Suppressor macrophage treated with lipopolysaccharide for 1 hour (primary cell): ENCODE measurements around the gene FAH.
A peak's percentile ranks its signal among the peaks of the same experiment; 100 is the strongest.

Experiments used
- DNase-seq, 3 donors: peaks; one replicate each; pipeline ENCODE4 v3.0.0-alpha.2; 2020 to 2022

The FAH gene

GRCh38 chr15:80174017-80174746 lies 21.4 kb downstream of the FAH start:
- DNase-seq = peak in 1 of 3 donors; percentile 29

DNA sequence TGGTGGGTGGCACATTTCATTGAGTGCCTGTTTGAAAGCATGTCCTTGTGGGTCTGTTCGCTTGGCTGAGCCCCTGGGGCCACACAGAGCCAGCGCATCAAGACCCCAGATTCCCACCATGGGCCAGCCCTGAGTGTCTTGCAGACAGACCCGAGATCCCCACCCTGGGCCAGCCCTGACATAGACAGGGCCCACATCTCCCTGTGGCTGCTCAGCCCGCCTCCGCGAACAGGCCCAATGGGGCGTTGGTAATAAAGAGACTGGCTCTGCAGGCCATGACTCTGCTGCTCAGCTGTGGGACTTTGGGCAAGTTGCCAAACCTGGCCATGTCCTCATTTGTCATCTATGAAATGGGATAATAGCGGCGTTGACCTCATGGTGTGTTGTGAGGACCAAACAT lies 22.6 kb downstream of the FAH start:
- no peak for DNase-seq

DNA sequence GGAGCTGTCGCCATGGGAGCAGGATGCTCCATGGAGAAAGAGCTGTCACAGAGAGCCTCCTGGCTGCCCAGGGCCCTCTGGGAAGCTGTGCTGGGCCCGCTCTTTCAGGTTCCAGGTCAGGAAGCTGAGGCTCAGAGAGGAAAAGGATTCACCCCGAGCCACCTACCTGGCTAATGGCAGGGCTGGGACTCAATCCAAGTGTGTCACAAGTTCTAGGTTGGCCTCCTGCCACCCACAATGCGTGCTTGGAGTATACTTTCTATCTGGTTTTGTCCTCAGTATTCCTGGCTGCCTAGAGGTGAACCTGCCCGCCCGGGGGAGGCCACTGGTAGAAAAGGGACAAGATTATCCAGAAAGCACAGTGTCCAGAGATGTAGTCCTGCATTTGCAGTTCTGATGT lies 23.6 kb downstream of the FAH start:
- no peak for DNase-seq

DNA sequence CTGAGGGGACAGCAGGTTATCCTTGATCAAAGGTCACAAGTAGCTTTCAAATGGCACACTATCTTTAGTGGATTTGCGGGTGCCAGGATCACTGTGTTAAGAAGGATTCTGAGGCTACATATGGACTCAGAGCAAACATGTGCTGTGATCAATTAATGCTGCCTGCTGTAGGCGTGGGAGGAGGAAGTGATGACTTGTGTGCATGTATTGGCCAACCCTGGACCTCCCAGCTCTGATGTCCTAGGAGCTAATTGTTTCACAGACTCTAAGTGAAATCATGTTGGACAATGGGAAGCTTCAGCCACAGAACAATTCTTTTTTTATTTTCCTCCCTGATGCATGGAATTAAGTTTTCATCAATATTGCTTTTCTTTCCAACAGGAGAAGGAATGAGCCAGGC lies 24.4 kb downstream of the FAH start:
- DNase-seq = peak; percentile 83 to 89 (median 87)

GRCh38 chr15:80179025-80179759 lies 26.4 kb downstream of the FAH start:
- DNase-seq = peak; percentile 73 to 82 (median 78)

- no peak for DNase-seq
Measured at GRCh38 chr15:80179935-80180334, 27.1 kb downstream of the FAH start.

GRCh38 chr15:80180468-80180867 lies 27.7 kb downstream of the FAH start:
- no peak for DNase-seq

GRCh38 chr15:80180986-80181385 lies 28.2 kb downstream of the FAH start:
- DNase-seq = no peak

DNA sequence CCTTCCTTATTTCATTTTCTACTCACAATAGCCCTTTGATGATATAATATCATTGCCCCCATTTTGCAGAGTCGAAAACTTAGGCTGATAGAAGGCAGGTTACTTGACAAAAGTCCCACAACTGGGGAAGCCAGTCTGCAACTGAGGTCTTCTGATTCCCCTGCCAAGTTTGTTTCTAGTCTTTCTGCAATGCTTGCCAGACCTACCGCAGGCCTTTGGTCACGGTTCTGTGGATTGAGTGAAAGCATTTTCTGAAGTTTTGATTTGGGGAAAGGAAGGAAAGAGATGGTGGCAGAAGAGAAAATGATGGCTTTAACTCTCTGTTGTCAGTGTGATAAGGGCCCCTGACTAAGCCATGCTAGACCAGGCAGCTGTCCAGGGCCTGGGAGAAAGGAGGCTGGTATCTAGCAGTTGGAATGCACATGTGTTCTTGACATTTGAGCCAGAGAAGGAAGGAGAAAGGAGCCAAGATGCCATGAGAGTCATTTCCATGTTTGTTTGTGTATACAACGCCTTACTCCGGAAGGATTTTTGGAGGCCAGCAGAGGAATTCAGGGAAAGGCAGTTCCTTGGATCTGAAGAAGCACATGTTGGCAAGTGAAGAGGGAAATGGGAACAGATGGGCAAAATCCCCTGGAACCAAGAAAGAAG lies 29.9 kb downstream of the FAH start:
- no peak for DNase-seq

DNA sequence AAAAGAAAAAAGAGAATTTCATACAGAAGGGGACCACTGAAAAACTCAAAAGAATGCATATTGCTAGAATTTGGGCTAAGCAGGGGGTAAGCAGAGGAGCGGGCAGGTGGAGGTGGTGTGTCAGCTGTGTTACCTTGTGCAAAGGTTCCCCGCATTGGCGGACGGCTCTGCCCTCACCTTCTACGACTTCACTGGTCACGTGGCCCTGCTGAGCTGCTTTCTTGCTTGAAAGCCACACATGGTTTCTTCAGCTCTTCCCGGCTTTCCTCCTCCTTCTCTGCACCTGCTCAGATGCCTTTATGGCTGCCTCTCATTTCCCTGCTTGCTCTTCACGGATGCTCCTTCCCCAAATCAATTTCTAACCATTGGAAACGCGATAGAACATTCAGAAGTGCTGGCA lies 30.5 kb downstream of the FAH start:
- DNase-seq = no peak

DNA sequence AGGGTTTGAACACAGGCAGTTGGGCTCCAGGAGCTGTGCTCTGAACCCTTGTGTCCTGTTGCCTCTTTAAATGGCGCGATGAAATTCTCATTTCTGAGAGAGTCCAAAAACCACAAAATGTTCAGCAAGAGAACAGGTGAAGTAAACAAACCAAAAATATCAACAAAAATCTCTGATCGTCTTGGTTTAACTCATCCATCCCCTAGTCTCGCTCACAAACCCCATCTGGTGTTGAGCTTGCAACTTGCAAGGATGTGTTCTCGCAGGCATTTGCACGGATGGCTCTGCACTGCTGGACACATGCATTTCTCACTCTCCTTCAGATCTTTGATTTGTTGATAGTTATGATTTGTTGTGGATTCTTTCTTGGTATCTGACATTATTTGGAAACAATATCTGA lies 31.1 kb downstream of the FAH start:
- no peak for DNase-seq

DNA sequence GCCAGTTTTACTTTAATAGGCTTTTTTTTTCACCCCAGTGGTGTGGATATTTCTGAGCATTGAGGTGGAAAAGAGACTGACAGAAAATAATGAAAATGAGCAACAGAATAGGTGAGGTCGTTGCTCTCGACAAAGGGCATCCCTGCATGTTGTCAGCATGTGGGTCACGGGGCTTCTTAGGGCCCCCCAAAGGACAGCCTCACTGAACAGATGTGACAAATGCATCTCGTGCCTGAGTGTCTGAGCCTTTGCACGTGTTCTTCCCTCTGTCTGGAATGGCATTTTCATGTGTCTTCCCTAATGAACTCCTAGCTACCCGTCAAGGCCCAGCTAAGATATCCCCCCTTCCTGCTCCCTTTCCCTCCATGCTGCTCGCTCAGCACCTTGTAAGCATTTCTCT lies 31.8 kb downstream of the FAH start:
- no peak for DNase-seq

- no peak for DNase-seq
Measured at GRCh38 chr15:80185152-80185551, 32.4 kb downstream of the FAH start.

DNA sequence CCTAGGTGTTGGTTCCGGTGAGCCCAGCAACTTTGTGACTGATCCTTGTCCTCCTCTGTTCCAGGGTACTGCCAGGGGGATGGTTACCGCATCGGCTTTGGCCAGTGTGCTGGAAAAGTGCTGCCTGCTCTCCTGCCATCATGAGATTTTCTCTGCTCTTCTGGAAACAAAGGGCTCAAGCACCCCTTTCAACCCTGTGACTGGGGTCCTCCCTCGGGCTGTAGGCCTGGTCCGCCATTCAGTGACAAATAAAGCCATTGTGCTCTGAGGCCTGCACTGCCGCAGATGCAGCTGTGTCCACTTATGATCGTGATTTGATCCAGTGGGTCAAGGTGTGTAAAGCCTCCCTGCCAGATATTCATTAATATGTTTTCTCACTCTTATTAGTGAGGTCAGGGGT lies 33.3 kb downstream of the FAH start:
- no peak for DNase-seq

DNA sequence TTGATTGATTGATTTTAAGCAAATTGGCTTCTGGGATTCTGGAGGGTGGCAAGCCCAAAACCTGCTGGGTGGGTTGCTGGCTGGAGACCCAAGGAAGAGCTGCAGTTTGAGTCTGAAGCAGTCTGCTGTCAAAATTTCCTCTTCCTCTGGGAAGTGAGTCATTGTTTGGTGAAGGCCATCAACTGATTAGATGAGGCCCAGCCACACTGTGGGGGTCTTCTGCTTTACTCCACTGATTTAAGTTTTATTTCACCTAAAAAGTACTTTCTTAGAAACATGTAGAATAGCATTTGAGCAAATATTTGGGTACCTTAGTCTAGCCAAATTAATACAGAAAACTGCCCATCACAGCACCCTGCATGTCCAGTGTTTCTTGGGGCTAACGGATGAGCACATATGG lies 33.8 kb downstream of the FAH start:
- DNase-seq = no peak

DNA sequence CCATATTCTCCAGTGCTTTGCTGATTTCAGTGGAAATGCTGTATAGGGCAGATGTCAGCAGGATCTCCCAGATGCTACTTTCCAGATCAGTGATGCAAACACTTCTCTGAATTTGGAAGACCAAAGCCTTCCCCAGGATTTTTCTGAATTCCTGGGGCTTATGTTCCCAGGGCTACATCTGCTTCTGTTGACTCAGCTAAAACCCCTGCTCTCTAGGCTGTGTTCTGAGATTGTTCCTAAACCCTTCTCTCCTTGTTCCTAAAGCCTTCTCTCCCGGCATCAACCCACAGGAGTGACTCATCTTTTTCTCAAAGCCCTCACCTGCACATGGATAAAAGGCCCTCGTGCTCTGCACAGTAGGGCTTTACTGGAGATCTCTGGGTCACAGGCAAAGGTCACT lies 35.5 kb downstream of the FAH start:
- no peak for DNase-seq

DNA sequence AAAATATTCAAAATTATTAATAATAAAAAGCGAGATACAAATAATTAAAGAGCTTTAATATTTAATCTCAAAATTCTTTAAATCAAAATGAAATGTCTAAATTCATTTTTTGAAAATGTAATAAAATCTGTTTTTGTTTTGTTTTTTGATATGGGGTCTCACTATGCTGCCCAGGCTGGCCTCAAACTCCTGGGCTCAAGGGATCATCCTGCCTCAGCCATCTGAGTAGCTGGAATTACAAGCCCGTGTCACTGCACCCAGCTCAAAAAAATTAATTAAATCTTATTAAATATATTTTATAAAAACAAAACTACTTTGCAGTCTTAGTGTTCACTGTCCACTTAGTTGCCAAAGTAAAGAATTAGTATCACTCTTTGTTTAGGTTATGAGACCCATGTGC lies 38.4 kb downstream of the FAH start:
- no peak for DNase-seq

DNA sequence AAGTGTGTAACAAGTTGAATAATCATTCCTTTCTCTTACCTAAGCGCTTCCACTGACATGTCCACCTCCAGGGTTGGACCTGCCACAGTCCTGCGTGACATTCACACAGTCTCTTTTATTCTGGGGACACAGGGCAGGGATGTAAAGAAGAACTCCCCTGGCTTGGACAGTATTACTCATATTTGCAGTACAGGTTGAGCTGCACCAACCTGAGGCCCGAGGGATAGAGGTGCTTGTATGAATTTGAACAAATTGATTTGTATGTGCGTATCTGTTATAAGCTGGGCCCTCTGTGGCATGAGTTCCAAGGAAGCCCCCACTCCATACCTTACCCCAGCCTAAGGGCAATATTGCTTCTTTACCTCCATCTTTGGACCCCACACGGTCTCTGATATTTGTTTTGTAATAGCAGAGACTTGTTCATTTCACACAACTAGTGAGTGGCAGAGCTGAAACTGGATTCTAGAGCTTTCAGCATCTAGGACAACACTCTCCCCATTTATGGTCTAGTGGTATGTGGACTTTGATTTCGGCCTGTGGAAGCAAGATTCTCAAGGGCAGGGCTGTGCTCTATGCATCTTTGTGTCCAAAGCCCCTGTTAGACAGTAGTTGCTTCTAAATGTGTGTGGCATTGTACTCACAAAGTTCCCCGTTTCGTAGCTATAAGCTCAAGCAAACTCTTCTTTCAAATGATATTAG lies 39.2 kb downstream of the FAH start:
- no peak for DNase-seq

- no peak for DNase-seq
Measured at GRCh38 chr15:80194186-80194585, 41.4 kb downstream of the FAH start.

- DNase-seq = no peak
Measured at GRCh38 chr15:80194914-80195313, 42.1 kb downstream of the FAH start.

GRCh38 chr15:80199366-80199765 lies 46.6 kb downstream of the FAH start:
- no peak for DNase-seq

DNA sequence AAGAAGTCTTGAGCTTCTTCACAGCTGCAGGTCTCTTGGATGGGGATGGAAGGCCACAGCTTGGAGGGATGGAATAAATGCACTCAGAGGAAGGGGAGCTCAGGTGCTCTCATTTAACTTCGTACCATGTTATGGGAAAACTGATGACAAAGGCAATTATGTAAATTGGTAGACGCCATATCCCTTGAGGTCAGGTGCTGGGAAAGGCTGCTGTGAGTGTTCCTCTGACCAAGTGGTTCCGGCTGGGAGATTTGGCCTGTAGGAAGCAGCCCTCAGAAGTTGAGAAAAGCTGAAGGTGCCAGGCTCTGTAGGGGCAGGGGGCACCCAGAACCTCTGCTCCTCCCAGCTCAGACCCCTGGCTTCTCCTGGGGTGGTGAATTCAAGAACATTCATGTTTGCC lies 47.1 kb downstream of the FAH start:
- DNase-seq = no peak

DNA sequence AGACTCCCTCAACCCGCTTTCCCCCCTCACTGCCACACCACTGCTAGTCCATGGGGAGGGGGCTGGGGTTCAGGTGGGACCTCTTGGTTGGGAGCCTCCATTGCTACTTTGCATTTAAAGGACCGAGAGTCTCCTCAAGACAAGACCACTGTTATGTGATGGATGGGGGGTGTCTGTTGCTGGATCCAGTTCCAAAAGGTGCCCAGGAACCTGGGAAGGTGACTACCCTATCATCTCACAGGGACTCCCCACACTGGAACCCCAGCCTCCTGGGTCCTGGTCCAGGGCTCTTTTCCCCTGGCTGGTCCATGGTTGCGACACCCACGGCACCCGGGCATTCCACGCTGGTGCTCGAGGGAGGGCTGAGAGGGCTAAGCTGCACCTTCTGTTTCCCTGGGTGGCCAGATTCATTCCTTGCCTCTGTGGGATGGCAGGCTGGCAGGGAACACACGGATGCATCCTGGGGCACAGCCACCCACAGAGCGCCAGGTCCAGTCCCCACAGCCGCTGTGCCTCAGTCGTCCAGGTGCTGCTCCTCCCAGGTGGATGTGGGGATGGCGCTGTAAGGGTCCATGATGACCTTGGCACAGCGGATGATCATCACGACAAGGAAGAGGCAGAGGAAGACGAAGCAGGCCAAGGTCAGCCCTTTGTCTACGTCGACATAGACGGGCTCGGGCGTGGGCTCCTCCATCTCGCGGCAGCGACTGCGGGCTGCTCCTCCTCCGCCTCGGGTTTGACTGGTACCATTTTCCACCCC lies 48.6 kb downstream of the FAH start:
- no peak for DNase-seq
